Thoracic aorta (tissue), 2 donors: ENCODE results near the gene C11orf58. TPM values are rescaled to one million over a fixed set of nuclear protein-coding genes. Genes with fewer than 3 reads are reported as not detected.

Experiments used
- ATAC-seq: fragments of 150-250 bp; one replicate; pipeline ENCODE4 v1.8.0; 2017; ENCODE audit warnings: low read depth; ENCODE audit not compliant: insufficient number of reproducible peaks, low FRiP score
- DNase-seq: peaks from one replicate; pipeline ENCODE4 v3.0.0-alpha.2; 2020; ENCODE audit warnings: low spot score
- H3K27ac ChIP-seq, 2 donors: fragments of 200-600 bp; sonication (generic); 1 replicate in 1 of 2; 2 replicates in 1 of 2; pipeline ENCODE4 v1.5.1; 2016; ENCODE audit warnings: mild to moderate bottlenecking in 2 of 2, moderate library complexity in 2 of 2
- H3K27me3 ChIP-seq: fragments of 200-600 bp; sonication (generic); replicated peaks from 2 replicates; pipeline ENCODE4 v1.6.0; 2016; ENCODE audit warnings: mild to moderate bottlenecking; ENCODE audit not compliant: insufficient read depth
- H3K36me3 ChIP-seq: fragments of 200-600 bp; sonication (generic); one replicate; pipeline ENCODE4 v1.5.1; 2016
- H3K4me1 ChIP-seq, 2 donors: fragments of 200-600 bp; sonication (generic); 1 replicate in 1 of 2; 2 replicates in 1 of 2; pipeline versions ENCODE4 v1.5.1 to v1.6.0; 2016; ENCODE audit warnings: low read depth in 2 of 2, mild to moderate bottlenecking in 1 of 2; ENCODE audit not compliant: control insufficient read depth in 1 of 2
- H3K4me3 ChIP-seq: fragments of 200-600 bp; sonication (generic); 2 replicates; pipeline ENCODE4 v1.5.1; 2016; ENCODE audit warnings: mild to moderate bottlenecking
- H3K9me3 ChIP-seq: fragments of 200-600 bp; sonication (generic); 2 replicates; pipeline ENCODE4 v1.5.1; 2016
- total RNA-seq, 2 donors: library from RNA; depleted of rRNA; stranded (reverse); fragments of >200 nt; gene quantifications; one replicate each; pipeline versions ENCODE4 v1.1.0 to v1.2.3, GENCODE V29; 2016
- TF ChIP-seq, protein P1 (sequence below): fragments of 200-600 bp; sonication (generic); IDR thresholded peaks from one replicate; pipeline ENCODE4 v1.5.1; 2019; ENCODE audit warnings: antibody characterized with exemption

The C11orf58 gene
- total RNA-seq, 2 donors from 2014 or later, result 104 to 161 TPM

DNA sequence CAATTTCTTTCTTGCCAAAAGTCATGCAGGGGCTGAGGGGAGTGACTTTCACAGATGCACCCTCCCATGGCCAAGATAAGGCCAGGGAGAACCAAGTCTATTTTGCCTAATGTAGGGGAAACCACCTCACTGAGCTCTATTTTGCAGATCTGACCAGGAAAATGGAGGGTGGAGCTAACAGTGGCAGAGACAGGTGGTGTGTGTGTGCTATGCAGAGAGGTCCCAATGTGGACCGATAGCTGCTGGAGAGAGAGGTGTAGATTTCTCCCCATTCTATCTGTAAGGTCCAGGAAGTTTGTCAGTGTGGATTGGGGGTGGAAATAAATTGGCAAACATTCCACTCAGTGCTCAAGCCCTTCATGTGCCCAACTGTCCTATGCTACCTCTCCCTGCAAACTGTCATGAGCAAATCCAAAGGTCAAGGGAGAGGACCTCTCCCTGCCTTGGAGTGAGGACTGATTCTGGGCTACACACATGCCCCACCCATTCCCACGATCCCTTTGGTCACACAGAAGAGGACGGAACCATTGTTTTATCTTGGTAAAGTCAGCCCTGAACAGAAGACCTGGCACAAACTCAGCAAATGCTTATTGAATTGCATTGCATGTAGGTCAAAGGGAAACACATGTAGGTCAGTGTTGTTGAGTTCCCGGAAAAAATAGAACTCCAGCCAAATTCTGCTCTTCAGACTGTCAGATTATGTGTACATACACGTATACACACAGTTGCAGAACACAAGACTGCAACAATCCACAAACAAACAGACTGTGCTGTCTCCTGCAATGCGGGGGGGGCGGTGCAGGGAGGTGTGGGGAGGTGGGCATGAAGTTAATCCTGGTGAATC lies 65.9 kb downstream of the C11orf58 start:
- Histone ChIP-seq H3K4me3 (no peak overlapping the region), H3K27me3 (no peaks in the 10 kb centered on the region), H3K9me3 (no peaks in the 10 kb centered on the region), H3K36me3 (no peaks in the 10 kb centered on the region), H3K27ac (no peak overlapping the region), H3K4me1 (peaks cover 5 to 10% of the 10 kb centered on the region in 2 donors)
- ATAC-seq, result no peak
- DNase-seq, result no peak
- TF ChIP-seq, protein P1, sequence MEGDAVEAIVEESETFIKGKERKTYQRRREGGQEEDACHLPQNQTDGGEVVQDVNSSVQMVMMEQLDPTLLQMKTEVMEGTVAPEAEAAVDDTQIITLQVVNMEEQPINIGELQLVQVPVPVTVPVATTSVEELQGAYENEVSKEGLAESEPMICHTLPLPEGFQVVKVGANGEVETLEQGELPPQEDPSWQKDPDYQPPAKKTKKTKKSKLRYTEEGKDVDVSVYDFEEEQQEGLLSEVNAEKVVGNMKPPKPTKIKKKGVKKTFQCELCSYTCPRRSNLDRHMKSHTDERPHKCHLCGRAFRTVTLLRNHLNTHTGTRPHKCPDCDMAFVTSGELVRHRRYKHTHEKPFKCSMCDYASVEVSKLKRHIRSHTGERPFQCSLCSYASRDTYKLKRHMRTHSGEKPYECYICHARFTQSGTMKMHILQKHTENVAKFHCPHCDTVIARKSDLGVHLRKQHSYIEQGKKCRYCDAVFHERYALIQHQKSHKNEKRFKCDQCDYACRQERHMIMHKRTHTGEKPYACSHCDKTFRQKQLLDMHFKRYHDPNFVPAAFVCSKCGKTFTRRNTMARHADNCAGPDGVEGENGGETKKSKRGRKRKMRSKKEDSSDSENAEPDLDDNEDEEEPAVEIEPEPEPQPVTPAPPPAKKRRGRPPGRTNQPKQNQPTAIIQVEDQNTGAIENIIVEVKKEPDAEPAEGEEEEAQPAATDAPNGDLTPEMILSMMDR, result no peak

DNA sequence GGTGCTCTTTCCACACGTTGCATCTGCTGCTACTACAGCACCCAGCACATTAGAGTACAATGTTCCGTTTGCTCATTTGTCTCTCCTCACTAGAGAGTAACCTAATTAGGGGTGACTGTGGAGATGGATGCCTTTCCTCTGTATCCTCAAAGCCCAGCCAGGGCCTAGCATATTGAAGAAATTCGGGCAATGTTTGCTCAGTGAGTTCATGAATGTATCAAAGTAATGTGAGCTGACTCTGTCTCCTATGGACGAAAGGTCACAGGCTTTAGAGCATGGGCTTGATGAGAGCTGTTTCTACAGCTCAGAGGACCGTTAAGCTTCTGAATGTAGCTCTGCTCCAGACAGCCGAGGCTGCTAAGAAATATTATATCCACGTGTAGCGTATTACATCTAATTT lies 67.5 kb downstream of the C11orf58 start:
- DNase-seq (no peak), ATAC-seq (no peak)
- no peak overlapping the region for H3K27ac ChIP-seq
- no peaks in the 10 kb centered on the region for H3K9me3 ChIP-seq
- peaks cover 5 to 23% of the 10 kb centered on the region in 2 donors for H3K4me1 ChIP-seq
- H3K27me3 ChIP-seq, result no peaks in the 10 kb centered on the region
- TF ChIP-seq, protein P1, result no peak
- H3K36me3 ChIP-seq, result no peaks in the 10 kb centered on the region
- no peak overlapping the region for H3K4me3 ChIP-seq

DNA sequence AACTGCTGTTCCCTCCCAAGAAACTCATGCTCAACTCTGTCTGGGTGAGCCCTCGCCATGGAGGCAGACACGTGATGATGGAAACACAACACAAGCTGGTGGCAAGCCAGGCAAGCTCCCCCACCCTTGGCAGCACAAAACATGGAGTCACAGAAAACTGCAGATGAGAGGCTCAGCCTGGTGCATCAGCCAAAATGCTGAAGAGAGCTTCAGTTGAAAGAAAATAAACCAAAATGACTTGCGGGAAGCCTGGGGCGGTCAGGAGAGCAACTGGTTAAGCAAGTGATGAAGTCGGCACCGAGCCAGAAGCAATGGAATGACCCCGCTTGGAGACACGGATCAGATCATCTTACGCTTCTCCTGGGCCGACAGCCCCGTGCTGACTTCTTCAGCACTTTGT lies 68.3 kb downstream of the C11orf58 start:
- TF ChIP-seq, protein P1, result no peak
- Histone ChIP-seq H3K27ac (no peak overlapping the region), H3K4me1 (peaks cover 5 to 27% of the 10 kb centered on the region in 2 donors), H3K36me3 (no peaks in the 10 kb centered on the region), H3K9me3 (no peaks in the 10 kb centered on the region), H3K4me3 (no peak overlapping the region), H3K27me3 (no peaks in the 10 kb centered on the region)
- no peak for ATAC-seq
- DNase-seq, result no peak

DNA sequence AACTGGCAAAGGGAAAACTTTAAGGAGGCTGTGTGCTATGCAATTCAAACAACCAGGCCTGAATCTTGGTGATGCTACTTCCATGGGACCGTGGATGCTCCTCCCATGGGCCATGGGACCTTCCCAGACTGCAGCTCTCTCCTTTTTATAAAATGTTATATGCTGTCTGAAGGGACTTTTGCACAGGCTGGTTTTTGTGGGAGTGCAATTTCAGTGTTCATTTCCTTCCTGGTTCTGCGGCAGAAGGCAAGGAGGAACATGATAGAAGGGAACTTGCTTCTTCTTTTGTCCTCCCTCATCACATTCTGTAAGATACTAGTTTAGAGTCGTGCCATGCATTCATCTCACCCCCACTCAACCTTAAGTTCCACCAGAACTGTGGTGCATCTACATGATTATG lies 68.9 kb downstream of the C11orf58 start:
- no peaks in the 10 kb centered on the region for H3K27me3 ChIP-seq
- no peak overlapping the region for H3K4me3 ChIP-seq
- TF ChIP-seq, protein P1, result no peak
- H3K27ac ChIP-seq, result no peak overlapping the region
- DNase-seq (no peak), ATAC-seq (no peak)
- no peaks in the 10 kb centered on the region for H3K36me3 ChIP-seq
- no peaks in the 10 kb centered on the region for H3K9me3 ChIP-seq
- H3K4me1 ChIP-seq, result peaks cover 5 to 27% of the 10 kb centered on the region in 2 donors
